ENCODE data around the gene ZNF483. TPM values are rescaled to one million over a fixed set of nuclear protein-coding genes. Genes with fewer than 3 reads are reported as not detected.
A peak's percentile ranks its signal among the peaks of the same experiment; 100 is the strongest.

Gene ZNF483
- polyA plus RNA-seq, 1 of the 3 experiments (the other 2 are of a cell fraction): 0.53 TPM

GRCh38 chr9:111516061-111516465 is 8.9 kb upstream of the ZNF483 start:
- H3K36me3 ChIP-seq (replicated peaks in 1 of 2; ENCODE audit: control insufficient read depth in 1 of 2, insufficient read depth in 2 of 2, low read length in 1 of 2): no peaks in the 10 kb centered on the region
- H3K4me2 ChIP-seq: no peak overlapping the region
- TF ChIP-seq GATA2 (CRISPR knock-in tag; IDR thresholded peaks at IDR 0.05): no peak
- TF ChIP-seq RCOR1 (IDR thresholded peaks at IDR 0.05; ENCODE audit: low read length): no peak
- TF ChIP-seq TAF1 (IDR thresholded peaks at IDR 0.05; ENCODE audit: borderline replicate concordance, low read depth, low read length): no peak
- TF ChIP-seq, protein P1, sequence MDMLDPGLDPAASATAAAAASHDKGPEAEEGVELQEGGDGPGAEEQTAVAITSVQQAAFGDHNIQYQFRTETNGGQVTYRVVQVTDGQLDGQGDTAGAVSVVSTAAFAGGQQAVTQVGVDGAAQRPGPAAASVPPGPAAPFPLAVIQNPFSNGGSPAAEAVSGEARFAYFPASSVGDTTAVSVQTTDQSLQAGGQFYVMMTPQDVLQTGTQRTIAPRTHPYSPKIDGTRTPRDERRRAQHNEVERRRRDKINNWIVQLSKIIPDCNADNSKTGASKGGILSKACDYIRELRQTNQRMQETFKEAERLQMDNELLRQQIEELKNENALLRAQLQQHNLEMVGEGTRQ (IDR thresholded peaks at IDR 0.05; ENCODE audit: borderline replicate concordance, low read depth, low read length): no peak
- TF ChIP-seq, protein P2, sequence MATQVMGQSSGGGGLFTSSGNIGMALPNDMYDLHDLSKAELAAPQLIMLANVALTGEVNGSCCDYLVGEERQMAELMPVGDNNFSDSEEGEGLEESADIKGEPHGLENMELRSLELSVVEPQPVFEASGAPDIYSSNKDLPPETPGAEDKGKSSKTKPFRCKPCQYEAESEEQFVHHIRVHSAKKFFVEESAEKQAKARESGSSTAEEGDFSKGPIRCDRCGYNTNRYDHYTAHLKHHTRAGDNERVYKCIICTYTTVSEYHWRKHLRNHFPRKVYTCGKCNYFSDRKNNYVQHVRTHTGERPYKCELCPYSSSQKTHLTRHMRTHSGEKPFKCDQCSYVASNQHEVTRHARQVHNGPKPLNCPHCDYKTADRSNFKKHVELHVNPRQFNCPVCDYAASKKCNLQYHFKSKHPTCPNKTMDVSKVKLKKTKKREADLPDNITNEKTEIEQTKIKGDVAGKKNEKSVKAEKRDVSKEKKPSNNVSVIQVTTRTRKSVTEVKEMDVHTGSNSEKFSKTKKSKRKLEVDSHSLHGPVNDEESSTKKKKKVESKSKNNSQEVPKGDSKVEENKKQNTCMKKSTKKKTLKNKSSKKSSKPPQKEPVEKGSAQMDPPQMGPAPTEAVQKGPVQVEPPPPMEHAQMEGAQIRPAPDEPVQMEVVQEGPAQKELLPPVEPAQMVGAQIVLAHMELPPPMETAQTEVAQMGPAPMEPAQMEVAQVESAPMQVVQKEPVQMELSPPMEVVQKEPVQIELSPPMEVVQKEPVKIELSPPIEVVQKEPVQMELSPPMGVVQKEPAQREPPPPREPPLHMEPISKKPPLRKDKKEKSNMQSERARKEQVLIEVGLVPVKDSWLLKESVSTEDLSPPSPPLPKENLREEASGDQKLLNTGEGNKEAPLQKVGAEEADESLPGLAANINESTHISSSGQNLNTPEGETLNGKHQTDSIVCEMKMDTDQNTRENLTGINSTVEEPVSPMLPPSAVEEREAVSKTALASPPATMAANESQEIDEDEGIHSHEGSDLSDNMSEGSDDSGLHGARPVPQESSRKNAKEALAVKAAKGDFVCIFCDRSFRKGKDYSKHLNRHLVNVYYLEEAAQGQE (IDR thresholded peaks at IDR 0.05; ENCODE audit: low read depth, low read length): no peak
- no peak for TF ChIP-seq MEF2A (IDR thresholded peaks at IDR 0.05; ENCODE audit: borderline replicate concordance, low read depth)
- no peak for TF ChIP-seq POLR2AphosphoS5 (IDR thresholded peaks at IDR 0.05; ENCODE audit: low read depth, low read length)
- no peak for TF ChIP-seq RXRA (IDR thresholded peaks at IDR 0.05; ENCODE audit: borderline replicate concordance, low read depth)
- TF ChIP-seq NRF1 (IDR thresholded peaks at IDR 0.05; ENCODE audit: low read depth, low read length): no peak
- H3K9ac ChIP-seq: no peak overlapping the region
- CTCF ChIA-PET: interaction anchor here (0.6 to 1.3 kb wide), 2 partner anchors 82 to 106 kb away, joined by 3 to 4 read pairs; no protein-coding TSS in a partner anchor
- no peaks in the 10 kb centered on the region for H3K79me2 ChIP-seq (ENCODE audit: insufficient read depth)
- POLR2A ChIA-PET: no interaction called here
- H3K4me1 ChIP-seq (ENCODE audit: control insufficient read depth in 1 of 2, insufficient read depth in 2 of 2, low read depth in 1 of 2, low read length in 1 of 2): no peaks in the 10 kb centered on the region
- no peaks in the 10 kb centered on the region for H3K9me2 ChIP-seq
- H2AFZ ChIP-seq (ENCODE audit: low read depth): no peak overlapping the region
- no peaks in the 10 kb centered on the region for H3K27me3 ChIP-seq (ENCODE audit: insufficient read depth)
- H3K4me3 ChIP-seq (ENCODE audit: low read depth in 2 of 2, low read length in 1 of 2): no peak overlapping the region
- H4K20me1 ChIP-seq (ENCODE audit: insufficient read depth): no peaks in the 10 kb centered on the region
- no peaks in the 10 kb centered on the region for H3K9me3 ChIP-seq
- DNase-seq: no peak
- H3K27ac ChIP-seq (ENCODE audit: low read depth in 2 of 2, low read length in 1 of 2): no peak overlapping the region
- no peaks in the 10 kb centered on the region for H3F3A ChIP-seq (replicated peaks; ENCODE audit: insufficient read depth)
- 38% methylated on average over 2 of the region's 2 CpGs for WGBS (ENCODE audit: low lambda C conversion rate)

DNA sequence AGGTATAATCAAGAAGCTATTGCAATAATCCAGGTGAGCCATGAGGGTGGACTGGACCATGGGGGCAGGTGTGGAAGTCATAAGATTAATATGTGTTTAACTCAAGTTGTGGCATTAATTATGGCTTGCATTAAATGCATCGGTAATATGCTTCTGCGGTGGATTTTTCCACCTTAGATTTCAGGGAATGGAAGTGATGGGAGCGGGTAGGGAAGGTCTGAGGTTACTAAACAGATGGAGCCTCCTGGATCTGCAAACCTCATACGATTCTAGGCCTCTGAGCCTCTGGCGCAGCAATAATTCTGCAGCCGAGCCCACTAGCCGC is 286 bp upstream of the ZNF483 start:
- H3K9ac ChIP-seq: no peak overlapping the region
- H3K9me2 ChIP-seq: no peaks in the 10 kb centered on the region
- POLR2A ChIA-PET: interaction anchor here (0.9 to 2.1 kb wide), 2 partner anchors 41 to 137 kb away, joined by 3 to 7 read pairs; partner anchors contain the start of genes ECPAS and GNG10
- no peaks in the 10 kb centered on the region for H3K79me2 ChIP-seq (ENCODE audit: insufficient read depth)
- H3K27ac ChIP-seq (ENCODE audit: low read depth in 2 of 2, low read length in 1 of 2): peak overlapping the region in 1 of 2 experiments; percentile 48; a peak in 1 of 4 replicates
- peak overlapping the region; percentile 97; the same call in 1 of the 2 replicates for H2AFZ ChIP-seq (ENCODE audit: low read depth)
- no peaks in the 10 kb centered on the region for H3K9me3 ChIP-seq
- peak overlapping the region; percentile 87 to 88 for H3K4me3 ChIP-seq (ENCODE audit: low read depth in 2 of 2, low read length in 1 of 2)
- no peaks in the 10 kb centered on the region for H3F3A ChIP-seq (replicated peaks; ENCODE audit: insufficient read depth)
- no peaks in the 10 kb centered on the region for H4K20me1 ChIP-seq (ENCODE audit: insufficient read depth)
- DNase-seq: no peak
- H3K4me2 ChIP-seq: peak overlapping the region; percentile 93
- WGBS (ENCODE audit: low lambda C conversion rate): 27% methylated on average over 6 of the region's 7 CpGs
- H3K36me3 ChIP-seq (replicated peaks in 1 of 2; ENCODE audit: control insufficient read depth in 1 of 2, insufficient read depth in 2 of 2, low read length in 1 of 2): peaks cover 0 to 2% of the 10 kb centered on the region in 2 experiments
- no peaks in the 10 kb centered on the region for H3K27me3 ChIP-seq (ENCODE audit: insufficient read depth)
- CTCF ChIA-PET: interaction anchor here (1.4 to 2.2 kb wide), 2 partner anchors 20 to 97 kb away, joined by 4 to 6 read pairs; no protein-coding TSS in a partner anchor
- peaks cover 6 to 10% of the 10 kb centered on the region in 2 experiments; a peak in 2 of 4 replicates for H3K4me1 ChIP-seq (ENCODE audit: control insufficient read depth in 1 of 2, insufficient read depth in 2 of 2, low read depth in 1 of 2, low read length in 1 of 2)
- TF ChIP-seq GATA2 (CRISPR knock-in tag; IDR thresholded peaks at IDR 0.05) (no peak), CTCF (IDR thresholded peaks at IDR 0.05) (no peak), MXI1 (IDR thresholded peaks at IDR 0.05; ENCODE audit: low read depth, low read length) (no peak), RXRA (IDR thresholded peaks at IDR 0.05; ENCODE audit: borderline replicate concordance, low read depth) (no peak), EP300 (IDR thresholded peaks at IDR 0.05; ENCODE audit: borderline replicate concordance in 1 of 2, low read depth in 1 of 2, low read length in 1 of 2) (no peak), GABPA (IDR thresholded peaks at IDR 0.05; ENCODE audit: low read depth) (no peak), TEAD4 (IDR thresholded peaks at IDR 0.05; ENCODE audit: borderline replicate concordance, insufficient read depth) (no peak), YY1 (IDR thresholded peaks at IDR 0.05; ENCODE audit: low read depth) (no peak), FOSL2 (IDR thresholded peaks at IDR 0.05; ENCODE audit: borderline replicate concordance, low read depth) (no peak), TAF1 (IDR thresholded peaks at IDR 0.05; ENCODE audit: borderline replicate concordance, low read depth, low read length) (no peak), SMC3 (IDR thresholded peaks at IDR 0.05; ENCODE audit: low read depth, low read length) (no peak)
- TF ChIP-seq, protein P3, sequence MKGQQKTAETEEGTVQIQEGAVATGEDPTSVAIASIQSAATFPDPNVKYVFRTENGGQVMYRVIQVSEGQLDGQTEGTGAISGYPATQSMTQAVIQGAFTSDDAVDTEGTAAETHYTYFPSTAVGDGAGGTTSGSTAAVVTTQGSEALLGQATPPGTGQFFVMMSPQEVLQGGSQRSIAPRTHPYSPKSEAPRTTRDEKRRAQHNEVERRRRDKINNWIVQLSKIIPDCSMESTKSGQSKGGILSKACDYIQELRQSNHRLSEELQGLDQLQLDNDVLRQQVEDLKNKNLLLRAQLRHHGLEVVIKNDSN (IDR thresholded peaks at IDR 0.05; ENCODE audit: borderline replicate concordance, low read depth): no peak
